CD4-positive, alpha-beta T cell treated with Interleukin-15 for 4 hours (primary cell): ENCODE measurements around the gene NIP7.
"Not testable (repeated sequence)": the region's sequence is repeated elsewhere in the genome, so short reads cannot be mapped to it uniquely, and the experiment has no call there.

Source experiments
- DNase-seq: peaks from one replicate; pipeline ENCODE4 v3.0.0-alpha.2; 2020; ENCODE audit warnings: low spot score

Gene NIP7

DNA sequence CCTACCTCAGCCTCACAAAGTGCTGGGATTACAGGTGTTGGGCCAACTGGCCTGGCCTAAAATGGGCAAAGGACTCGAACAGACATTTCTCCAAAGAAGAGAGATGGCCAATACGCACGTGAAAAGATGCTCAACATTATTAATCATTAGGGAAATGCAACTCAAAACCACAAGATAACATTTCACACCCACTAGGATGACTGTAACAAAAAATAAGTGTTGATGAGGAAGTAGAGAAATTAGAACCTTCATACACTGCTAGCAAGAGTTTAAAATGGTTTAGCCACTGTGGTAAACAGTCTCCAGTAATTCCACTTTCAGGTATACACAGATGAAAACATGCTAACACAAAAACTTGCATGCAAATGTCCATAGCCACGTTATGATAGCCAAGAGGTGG, 6.4 kb downstream of the NIP7 start:
- no peak for DNase-seq

DNA sequence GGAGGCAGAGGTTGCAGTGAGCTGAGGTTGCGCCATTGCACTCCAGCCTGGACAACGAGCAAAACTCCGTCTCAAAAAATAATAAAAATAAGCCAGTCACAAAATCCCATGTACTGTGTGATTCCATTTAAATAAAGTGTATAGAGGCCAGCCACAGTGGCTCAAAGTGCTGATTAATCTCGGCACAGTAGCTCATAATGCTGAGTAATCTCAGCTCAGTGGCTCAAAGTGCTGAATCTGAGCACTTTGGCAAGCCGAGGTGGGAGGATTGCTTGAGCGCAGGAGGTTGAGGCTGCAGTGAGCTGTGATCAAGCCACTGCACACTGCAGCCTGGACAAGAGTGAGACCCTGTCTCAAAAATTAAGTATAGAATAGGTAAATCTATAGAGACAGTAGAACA, 7.1 kb downstream of the NIP7 start:
- no peak for DNase-seq

DNA sequence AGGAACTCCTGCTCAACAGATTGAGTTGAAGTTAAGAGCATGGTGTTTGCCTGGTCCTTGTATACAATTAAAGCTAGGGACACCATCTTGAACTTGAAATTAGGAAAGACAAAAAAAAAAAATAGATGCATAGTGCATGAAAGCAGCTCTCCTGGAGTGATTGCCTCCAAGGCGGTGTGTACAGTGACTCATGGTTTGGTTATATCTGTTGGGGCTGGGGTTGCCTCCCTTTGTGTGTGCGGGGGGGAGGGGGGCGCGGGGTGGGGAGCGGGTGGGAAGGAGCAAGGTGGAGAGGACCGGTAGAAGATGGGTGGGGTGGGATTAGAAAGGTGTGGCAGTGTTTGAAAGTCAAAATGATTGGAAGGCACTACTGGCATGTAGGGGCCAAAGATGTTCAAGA, 8.7 kb downstream of the NIP7 start:
- no peak for DNase-seq

DNA sequence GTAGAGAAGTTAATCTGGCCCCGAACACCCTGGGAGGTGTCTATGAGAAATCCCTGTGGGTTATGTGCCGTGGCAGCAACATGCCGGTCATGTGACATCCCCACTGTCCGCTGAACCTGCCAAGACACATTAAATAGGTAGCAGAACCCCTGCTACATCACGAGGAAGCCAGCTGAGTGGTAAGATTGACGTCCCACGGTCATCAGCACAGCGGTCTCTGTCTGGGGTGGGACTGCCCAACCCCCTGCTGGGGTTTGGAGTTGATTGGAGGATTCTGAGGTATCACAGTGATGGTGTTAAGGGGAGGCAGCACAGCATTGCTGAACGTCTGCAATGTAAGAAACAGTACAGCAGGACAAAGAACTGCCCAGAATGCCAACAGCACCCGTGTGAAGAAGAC, 10.0 kb downstream of the NIP7 start:
- no peak for DNase-seq

DNA sequence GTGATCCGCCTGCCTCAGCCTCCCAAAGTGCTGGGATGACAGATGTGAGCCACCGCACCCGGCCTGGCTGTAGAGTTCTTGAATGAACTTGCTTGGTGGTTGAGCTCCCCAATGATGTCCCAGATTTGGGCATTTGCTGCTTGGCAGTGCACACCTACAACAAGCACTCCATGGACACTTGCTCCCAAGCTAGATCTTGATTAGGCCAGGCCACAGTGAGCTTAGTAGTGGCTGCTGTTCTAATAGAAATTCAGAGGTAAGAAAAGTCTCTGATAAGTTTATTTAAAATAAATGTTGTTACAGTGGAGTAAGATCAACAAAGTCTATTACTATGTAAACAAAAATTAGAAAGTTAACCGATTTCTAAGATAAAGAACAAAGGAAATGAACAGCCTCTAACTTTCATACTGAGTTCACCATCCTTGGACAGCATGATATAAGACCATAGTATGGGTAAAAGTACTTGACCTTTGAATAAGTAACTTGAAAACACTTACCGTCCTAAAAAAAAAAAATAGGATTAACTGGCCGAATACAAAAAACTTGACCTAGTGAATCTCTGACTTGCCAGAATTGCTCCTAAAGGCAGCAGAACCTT, 11.1 kb downstream of the NIP7 start:
- no peak for DNase-seq

DNA sequence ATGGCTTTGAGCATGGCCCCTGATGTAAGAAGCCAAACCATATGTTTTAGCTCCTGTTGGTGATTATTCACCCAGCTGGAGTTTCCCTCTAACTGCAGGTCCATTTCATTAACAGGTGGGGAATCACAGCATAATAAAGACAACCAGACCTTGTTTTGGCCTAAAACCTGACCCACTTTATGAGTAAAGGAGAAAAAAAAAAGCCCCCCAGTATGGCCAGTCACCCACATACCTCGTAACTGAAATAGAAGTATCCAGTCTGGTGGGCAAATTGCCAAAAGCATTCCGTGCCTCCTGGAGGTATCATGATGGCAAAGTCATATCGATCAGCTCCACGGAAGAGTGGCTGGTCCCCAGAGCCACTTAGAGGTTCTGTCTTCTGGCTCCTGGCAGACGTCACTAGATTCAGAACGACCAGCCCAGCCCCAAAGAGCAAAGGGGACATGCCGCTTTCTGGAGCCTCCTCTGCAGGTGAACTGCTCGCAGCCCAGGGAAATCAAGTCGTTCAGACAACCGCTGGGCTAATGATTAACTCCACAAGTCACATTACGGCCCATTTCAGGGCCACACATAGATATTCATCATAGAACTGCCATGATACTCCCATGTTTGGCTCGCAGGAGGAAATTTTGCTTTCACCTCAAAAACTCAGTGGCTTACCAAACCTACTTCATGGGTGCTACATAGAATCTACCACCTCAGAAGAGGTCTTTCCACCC, 11.9 kb downstream of the NIP7 start, which contains the start of gene TMED6:
TSS of gene TMED6 (minus strand) at position 478 of the 719 bp plus-strand sequence. CDS start at position 445, 33 bp downstream.
- no peak for DNase-seq

DNA sequence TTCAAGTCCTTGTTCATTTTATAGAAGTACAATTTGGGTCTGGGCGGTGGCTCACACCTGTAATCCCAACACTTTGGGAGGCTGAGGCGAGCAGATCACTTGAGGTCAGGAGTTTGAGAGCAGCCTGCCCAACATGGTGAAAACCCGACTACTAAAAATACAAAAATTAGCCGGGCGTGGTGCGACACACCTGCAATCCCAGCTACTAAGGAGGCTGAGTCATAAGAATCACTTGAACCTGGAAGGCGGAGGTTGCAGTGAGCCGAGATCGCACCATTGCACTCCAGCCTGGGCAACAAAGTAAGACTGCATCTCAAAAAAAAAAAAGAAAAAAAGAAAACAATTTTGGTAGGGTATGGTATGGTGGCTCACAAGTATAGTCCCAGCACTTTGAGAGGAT, 20.5 kb downstream of the NIP7 start:
- DNase-seq, result not testable (repeated sequence)

DNA sequence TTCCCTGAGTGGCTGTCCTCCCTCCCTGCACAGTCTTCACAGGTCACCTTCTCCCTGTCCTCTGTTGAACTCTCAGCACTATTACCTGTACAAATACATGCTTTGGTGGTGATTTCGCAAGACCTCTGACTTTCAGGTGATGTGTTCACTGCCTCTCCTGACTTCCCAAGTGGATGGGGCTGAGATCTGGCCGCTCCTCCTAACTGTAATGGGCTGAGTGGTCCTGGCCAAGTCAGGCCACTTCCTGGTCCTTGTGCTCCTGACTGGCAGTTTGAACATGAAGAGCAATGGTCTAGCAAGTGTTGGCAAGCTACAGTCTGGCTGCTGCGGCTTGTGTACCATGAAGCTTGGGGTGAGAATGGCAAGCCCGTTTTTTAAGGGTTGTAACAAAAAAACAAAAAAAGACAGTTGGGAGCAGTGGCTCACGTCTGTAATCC, 23.7 kb downstream of the NIP7 start:
- DNase-seq, result no peak

DNA sequence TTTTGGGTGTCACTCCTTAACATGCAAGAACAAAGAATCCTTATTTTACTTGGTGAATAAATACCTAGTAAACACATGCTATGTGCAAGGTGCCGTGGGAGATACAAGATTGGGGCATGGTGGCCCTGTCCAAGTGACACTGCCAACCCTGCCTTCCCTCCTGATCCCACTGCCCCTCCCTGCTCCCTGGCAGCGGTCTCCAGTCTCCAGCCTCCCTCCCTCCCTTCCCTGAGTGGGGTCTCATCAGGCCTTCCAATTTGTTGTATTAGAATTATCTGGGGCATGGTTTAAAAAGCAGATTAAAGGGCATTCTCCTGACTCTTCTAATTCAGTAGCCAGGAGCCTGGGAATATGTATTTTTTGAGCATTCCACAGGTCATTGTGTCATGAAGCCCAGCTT, 24.5 kb downstream of the NIP7 start:
- no peak for DNase-seq

DNA sequence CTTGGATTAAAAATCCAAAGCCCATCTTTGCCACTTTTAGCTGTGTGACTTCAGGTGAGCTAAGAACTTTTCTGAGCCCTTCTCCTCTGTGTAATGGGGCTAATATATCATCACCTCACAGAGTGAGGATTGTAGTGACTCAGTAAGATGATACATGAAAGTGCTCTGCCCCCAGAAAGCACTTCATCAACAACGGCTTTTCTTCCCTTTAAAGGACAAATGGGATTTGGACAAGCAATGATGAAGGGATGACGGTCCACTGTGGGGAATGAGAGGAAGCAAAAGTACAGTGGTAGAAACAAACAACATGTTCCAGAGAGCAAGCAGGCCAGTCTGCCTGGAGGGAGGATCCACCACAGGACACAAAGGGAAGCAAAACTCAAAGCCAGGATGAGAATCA, 26.3 kb downstream of the NIP7 start:
- DNase-seq, result no peak

DNA sequence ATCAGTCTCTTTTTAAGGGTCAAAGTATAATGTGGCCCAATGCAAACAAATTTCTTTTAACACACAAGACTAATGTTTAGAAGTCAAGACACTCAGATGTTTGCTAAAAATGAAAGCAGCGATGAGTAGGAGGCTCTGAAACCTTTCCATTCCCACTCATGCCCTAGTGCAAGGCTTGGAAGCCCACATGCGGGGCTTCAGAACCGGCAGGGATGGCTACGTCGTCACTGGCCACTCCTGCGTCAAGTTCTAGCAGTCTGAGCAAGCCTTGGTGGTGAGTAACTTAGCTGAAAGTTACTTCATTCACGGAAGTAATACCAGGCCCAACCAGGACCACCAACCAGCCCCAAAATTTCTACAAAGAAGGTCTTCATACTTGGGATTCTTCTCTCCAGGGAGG, 26.9 kb downstream of the NIP7 start:
- no peak for DNase-seq

DNA sequence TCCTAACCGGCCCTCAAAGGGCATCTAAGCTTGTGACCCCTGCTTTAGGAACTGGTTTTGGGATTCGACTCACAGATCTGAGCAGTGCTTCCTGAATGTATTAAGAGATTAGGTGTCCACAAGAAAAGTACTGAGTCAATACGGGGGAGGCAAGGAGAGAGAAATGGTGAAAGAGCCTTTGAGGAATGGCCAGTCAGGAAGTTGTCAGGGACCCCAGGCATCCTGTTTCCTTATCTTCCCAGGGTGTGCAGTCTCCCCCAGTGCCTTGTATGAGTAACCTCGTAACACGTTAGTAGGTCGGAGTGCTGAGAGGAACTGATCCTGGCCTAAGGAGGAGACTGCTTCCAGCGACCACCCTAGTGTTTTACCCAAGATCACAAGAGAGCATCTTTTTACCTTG, 28.4 kb downstream of the NIP7 start:
- no peak for DNase-seq

DNA sequence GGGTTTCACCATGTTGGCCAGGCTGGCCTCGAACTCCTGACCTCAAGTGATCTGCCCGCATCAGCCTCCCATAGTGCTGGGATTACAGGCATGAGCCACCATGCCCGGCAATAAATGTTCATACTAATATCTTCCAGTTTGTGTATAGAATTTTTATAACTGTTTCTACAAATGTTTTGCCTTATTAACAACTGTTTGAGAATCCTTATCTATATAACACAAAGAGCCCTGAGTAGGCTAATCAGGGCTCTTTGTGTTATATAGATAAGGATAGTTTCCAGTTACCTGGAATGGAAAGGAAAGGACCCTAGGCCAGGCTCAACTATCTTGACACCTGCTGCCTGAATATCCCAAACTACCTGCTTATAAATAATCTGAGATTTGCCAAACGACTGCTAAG, 29.3 kb downstream of the NIP7 start:
- DNase-seq, result no peak

DNA sequence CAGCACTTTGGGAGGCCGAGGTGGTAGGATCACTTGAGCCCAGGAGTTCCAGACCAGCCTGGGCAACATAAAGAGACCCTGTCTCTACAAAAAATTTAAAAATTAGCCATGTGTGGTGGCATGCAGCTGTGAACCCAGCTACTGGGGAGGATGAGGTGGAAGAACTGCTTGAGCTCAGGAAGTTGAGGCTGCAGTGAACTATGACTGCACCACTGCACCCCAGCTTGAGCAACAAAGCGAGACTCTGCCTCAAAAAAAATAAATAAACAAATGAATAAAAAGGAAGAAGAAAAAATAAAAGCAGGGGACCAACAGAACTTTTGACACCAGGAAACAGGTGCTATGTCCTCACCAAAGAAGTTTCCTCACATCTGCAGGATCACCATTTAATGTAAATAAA, 32.0 kb downstream of the NIP7 start:
- no peak for DNase-seq

DNA sequence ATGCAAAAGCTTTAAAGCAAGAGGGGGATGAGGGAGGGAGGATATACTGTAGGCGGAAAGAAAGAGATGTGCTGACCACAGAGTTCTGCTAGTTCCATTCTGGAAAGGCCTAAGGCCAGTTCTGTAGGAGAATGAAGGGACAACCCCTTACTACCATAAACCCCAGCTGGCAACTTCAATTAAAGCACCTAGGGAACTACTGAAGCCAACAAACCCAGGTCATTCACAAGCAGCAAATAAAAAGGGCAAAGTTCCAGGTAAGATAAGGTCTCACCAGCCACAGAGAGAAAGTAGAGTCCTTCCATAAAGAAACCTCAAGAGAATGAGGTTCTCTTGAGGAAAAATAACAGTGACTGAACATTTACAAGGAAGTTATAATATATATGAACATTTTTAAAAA, 33.4 kb downstream of the NIP7 start:
- DNase-seq, result no peak

DNA sequence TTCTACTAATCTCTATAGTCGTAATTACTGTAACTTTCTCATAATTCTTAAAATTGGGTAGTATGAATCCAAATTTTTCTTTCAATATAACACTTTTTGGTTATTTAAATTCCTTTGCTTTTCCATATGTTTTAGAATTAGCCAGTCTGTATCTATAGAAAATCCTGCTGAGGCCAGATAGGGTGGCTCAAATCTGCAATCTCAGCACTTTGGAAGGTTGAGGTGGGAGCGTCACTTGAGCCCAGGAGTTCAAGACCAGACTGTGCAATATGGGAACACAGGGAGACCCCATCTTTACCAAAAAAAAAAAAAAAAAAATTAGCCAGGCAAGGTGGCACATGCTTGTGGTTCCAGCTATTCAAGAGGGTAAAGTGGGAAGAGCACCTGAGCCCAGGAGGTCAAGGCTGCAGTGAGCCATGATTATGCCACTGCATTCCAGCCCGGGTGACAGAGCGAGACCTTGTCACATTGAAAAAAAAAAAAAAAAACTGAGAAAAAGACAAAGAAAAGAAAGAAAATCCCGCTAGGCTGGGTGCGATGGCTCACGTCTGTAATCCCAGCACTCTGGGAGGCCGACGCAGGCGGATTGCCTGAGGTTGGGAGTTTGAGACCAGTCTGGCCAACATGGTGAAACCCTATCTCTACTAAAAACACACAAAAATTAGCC, 37.0 kb downstream of the NIP7 start:
- no peak for DNase-seq

DNA sequence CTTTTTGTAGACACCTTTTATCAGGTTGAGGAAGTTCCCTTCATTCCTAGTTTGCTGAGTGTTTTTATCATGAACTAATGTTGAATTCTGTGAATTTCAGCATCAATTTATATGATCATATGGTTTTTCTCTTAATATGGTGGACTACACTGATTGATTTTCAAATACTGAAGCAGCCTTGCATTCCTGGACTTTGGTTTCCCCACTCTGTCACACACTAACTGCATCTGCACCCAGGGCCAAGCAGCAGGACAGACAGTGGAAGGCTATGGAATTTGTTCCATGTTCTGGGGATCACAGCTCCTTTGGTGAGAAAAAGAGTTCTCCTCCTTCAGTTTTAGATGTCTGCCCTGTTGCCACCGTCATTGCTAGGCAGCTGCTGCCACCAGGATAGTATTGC, 38.5 kb downstream of the NIP7 start:
- no peak for DNase-seq

DNA sequence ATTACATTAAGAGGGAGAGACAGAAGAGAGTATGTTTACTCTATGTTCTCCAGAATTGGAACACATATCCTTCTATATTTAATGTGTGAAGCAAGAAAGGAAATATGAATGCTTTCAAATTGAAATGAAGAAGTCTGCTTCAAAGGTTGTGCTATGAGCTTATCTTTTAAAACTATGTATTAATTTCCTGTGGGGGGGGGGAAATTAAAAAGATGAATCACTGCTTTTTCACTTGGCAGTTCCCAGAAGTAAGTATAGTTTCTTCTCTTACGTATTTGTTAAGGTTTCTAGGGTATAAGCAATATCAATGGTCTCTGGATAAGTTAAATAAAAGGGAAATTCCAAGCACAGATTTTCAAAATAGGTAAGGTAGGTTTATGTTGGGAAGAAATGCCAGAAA, 39.2 kb downstream of the NIP7 start:
- no peak for DNase-seq

DNA sequence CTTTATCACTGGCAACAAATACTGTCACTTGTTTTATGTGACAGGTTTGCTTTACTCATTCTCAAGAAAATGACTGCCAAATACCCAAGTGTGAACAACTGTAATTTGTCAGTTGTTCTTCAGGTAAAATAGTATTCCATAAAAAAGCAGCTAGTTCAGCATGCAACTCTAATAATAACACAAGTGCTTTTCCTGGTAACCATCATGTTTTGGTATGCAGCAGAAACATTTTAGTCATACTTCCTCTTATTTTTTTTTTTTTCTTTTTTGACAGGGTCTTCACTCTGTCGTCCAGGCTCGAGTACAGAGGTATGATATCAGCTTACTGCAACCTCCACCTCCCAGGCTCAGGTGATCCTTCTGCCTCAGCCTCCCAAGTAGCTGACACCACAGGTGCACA, 41.7 kb downstream of the NIP7 start:
- DNase-seq, result no peak

DNA sequence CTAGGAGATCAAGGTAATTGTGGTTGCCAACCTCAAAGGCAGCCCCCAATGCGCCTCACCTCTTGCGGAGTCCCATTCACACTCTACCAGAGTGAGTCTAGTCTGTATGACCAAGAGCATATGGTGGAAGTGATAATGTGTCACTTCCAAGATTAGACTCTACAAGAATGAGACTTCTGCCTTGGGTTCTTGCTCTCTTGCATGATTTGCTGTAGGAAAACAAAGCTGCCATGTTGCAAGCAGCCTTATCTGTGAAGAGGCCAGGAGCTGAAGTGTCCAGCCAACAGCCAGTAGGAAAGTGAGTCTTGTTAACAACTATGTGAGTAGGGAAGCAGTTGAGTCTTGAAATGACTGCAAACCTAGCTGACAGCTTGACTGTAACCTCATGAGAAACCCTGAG, 42.8 kb downstream of the NIP7 start:
- no peak for DNase-seq

DNA sequence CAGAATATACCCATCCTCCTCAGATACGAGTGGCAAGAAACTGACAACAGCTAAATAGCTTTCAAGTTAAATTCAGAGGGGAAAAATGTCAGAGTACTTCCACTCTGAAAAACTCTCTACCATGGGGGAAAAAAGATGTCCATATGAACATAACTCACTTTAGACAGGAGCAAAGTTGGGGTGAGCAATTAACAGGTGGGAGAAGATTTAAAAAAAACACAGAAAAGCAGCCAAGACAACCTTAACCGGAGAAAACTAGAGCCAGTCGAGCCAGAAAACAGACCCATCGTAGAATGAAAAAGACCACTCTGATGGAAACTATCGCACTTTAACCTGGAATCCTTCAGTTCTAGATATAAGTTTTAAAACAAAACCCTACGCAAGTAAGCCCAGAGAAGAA, 45.4 kb downstream of the NIP7 start:
- DNase-seq, result no peak

DNA sequence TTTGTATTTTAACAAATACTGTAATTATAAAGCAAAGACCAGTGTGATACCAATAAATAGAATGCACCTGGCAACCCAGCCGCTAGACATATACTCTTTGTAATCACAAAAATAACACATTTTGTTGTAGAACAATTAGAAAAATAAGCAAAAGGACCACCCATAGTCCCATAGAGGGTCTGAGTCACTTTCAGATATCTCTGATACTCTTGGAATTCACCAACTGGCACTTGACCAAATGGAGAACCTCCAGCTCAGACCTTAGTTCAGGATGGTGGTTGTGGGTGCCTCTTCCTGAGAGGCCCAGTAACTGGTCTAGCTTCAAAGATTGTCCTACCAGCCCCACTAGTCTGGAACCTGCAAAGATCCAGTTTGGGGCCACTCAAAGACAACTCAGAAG, 47.0 kb downstream of the NIP7 start:
- DNase-seq, result no peak
